Endothelial cell (in vitro differentiated cells): ENCODE data around the gene RND3. TPM values are rescaled to one million over a fixed set of nuclear protein-coding genes. Genes with fewer than 3 reads are reported as not detected.

Source experiments
- DNase-seq: peaks from one replicate; pipeline ENCODE4 v3.0.0; 2021; ENCODE audit warnings: low spot score
- H3K27ac Mint-ChIP-seq: one replicate; pipeline ENCODE4 v1.8.0; 2021; ENCODE audit warnings: mixed read lengths, inconsistent platforms; ENCODE audit not compliant: unreplicated experiment
- H3K27me3 Mint-ChIP-seq: one replicate; pipeline ENCODE4 v1.8.0; 2021; ENCODE audit warnings: mild to moderate bottlenecking, moderate library complexity, mixed read lengths, inconsistent platforms; ENCODE audit not compliant: unreplicated experiment
- H3K36me3 Mint-ChIP-seq: one replicate; pipeline ENCODE4 v1.8.0; 2021; ENCODE audit warnings: mild to moderate bottlenecking, low read depth, mixed read lengths, inconsistent platforms; ENCODE audit not compliant: unreplicated experiment
- H3K4me1 Mint-ChIP-seq: one replicate; pipeline ENCODE4 v1.8.0; 2021; ENCODE audit warnings: mild to moderate bottlenecking, mixed read lengths, inconsistent platforms; ENCODE audit not compliant: unreplicated experiment
- H3K4me3 Mint-ChIP-seq: one replicate; pipeline ENCODE4 v1.8.0; 2021; ENCODE audit warnings: mild to moderate bottlenecking, mixed read lengths, inconsistent platforms; ENCODE audit not compliant: unreplicated experiment
- H3K9me3 Mint-ChIP-seq: one replicate; pipeline ENCODE4 v1.8.0; 2021; ENCODE audit warnings: mixed read lengths, inconsistent platforms; ENCODE audit not compliant: unreplicated experiment
- CTCF ChIP-seq: fragments of 200-600 bp; sonication (generic); IDR thresholded peaks from one replicate; pipeline ENCODE4 v1.5.0; 2021; ENCODE audit warnings: antibody characterized with exemption; ENCODE audit not compliant: unreplicated experiment
- total RNA-seq: library from RNA; stranded (reverse); fragmentation: NEBNext Ultra II Directional; extraction: Animal tissue kit (Norgen Biotek cat#: 25700); gene quantifications from one replicate; pipeline ENCODE4 v1.2.1, GENCODE V29; 2021; ENCODE audit not compliant: unreplicated experiment

RND3 gene
- total RNA-seq, 1 donor from 2014 or later: 2.9 TPM

GRCh38 chr2:150531591-150531990 lies 44.1 kb upstream of the RND3 start:
- no peak for DNase-seq
- TF ChIP-seq CTCF: no peak
- Mint-ChIP-seq H3K27me3 (no peaks in the 10 kb centered on the region), H3K27ac (no peak overlapping the region), H3K9me3 (peaks cover 5% of the 10 kb centered on the region), H3K4me1 (no peaks in the 10 kb centered on the region), H3K4me3 (no peak overlapping the region), H3K36me3 (no peaks in the 10 kb centered on the region)

- Mint-ChIP-seq H3K4me1 (no peaks in the 10 kb centered on the region), H3K4me3 (no peak overlapping the region), H3K27ac (no peak overlapping the region), H3K9me3 (no peaks in the 10 kb centered on the region), H3K27me3 (no peaks in the 10 kb centered on the region), H3K36me3 (no peaks in the 10 kb centered on the region)
- no peak for DNase-seq
- no peak for TF ChIP-seq CTCF
These were observed 42.7 kb upstream of the RND3 start for GRCh38 chr2:150530168-150530567.

GRCh38 chr2:150528861-150529801 lies 41.7 kb upstream of the RND3 start:
- no peaks in the 10 kb centered on the region for H3K27me3 Mint-ChIP-seq
- H3K27ac Mint-ChIP-seq: no peak overlapping the region
- H3K4me1 Mint-ChIP-seq: no peaks in the 10 kb centered on the region
- H3K4me3 Mint-ChIP-seq: no peak overlapping the region
- H3K36me3 Mint-ChIP-seq: no peaks in the 10 kb centered on the region
- DNase-seq: no peak
- no peaks in the 10 kb centered on the region for H3K9me3 Mint-ChIP-seq
- no peak for TF ChIP-seq CTCF

GRCh38 chr2:150526827-150527226 lies 39.4 kb upstream of the RND3 start:
- no peaks in the 10 kb centered on the region for H3K36me3 Mint-ChIP-seq
- no peaks in the 10 kb centered on the region for H3K4me1 Mint-ChIP-seq
- TF ChIP-seq CTCF: no peak
- DNase-seq: no peak
- H3K27ac Mint-ChIP-seq: no peak overlapping the region
- no peak overlapping the region for H3K4me3 Mint-ChIP-seq
- peaks cover 3% of the 10 kb centered on the region for H3K9me3 Mint-ChIP-seq
- no peaks in the 10 kb centered on the region for H3K27me3 Mint-ChIP-seq

- Mint-ChIP-seq H3K36me3 (no peaks in the 10 kb centered on the region), H3K9me3 (peaks cover 3% of the 10 kb centered on the region), H3K4me3 (no peak overlapping the region), H3K27me3 (no peaks in the 10 kb centered on the region), H3K4me1 (no peaks in the 10 kb centered on the region), H3K27ac (no peak overlapping the region)
- TF ChIP-seq CTCF: no peak
- DNase-seq: no peak
These were observed 38.5 kb upstream of the RND3 start for GRCh38 chr2:150526006-150526405.
